ENCODE data around the gene ZNRD2.

The ZNRD2 gene

DNA sequence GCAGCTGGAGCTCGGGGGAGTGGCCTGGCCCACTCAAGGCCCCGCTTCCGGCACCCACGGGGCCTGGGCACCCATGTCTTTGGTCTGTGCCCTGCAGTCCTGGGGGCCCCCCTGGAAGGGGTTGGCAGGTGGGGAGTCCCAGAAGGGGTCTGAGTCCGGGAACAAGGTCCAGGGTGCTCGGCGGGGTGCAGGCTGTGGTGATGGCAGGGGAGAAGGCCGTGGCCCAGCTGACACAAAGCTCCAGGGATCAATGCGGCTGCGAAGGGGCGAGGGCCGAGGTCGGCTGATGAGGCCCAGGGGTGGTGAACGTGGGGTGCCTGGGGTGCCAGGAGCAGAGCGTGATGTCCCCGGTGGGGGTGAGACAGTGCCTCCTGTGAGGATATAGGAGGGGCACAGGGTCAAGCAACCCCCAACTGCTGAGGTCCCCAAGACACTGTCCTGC, 28.0 kb downstream of the ZNRD2 start:
- TF ChIP-seq RAD21 (IDR thresholded peaks at IDR 0.05; ENCODE audit: low read depth) (no peak), EP300 (IDR thresholded peaks at IDR 0.05; ENCODE audit: borderline replicate concordance) (no peak), REST (IDR thresholded peaks at IDR 0.05; ENCODE audit: low read depth) (no peak), TCF12 (IDR thresholded peaks at IDR 0.05; ENCODE audit: low read depth) (no peak), EGR1 (IDR thresholded peaks at IDR 0.05) (no peak), MAX (IDR thresholded peaks at IDR 0.05) (no peak), FOXM1 (IDR thresholded peaks at IDR 0.05; ENCODE audit: borderline replicate concordance, low read depth) (no peak), ZBTB7A (IDR thresholded peaks at IDR 0.05; ENCODE audit: low read depth) (no peak), CREB1 (IDR thresholded peaks at IDR 0.05; ENCODE audit: low read depth) (no peak), CEBPB (IDR thresholded peaks at IDR 0.05) (no peak)
- TF ChIP-seq, protein P1, sequence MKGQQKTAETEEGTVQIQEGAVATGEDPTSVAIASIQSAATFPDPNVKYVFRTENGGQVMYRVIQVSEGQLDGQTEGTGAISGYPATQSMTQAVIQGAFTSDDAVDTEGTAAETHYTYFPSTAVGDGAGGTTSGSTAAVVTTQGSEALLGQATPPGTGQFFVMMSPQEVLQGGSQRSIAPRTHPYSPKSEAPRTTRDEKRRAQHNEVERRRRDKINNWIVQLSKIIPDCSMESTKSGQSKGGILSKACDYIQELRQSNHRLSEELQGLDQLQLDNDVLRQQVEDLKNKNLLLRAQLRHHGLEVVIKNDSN (IDR thresholded peaks at IDR 0.05), result no peak

GRCh38 chr11:65599216-65599954, 29.1 kb downstream of the ZNRD2 start:
- no peak for TF ChIP-seq CEBPB (IDR thresholded peaks at IDR 0.05)
- TF ChIP-seq EP300 (IDR thresholded peaks at IDR 0.05; ENCODE audit: borderline replicate concordance), result no peak
- TF ChIP-seq, protein P1 (IDR thresholded peaks at IDR 0.05), result no peak
- no peak for TF ChIP-seq NFIC (IDR thresholded peaks at IDR 0.05)
- TF ChIP-seq MAX (IDR thresholded peaks at IDR 0.05), result no peak
- no peak for TF ChIP-seq REST (IDR thresholded peaks at IDR 0.05; ENCODE audit: low read depth)
- no peak for TF ChIP-seq ZBTB7A (IDR thresholded peaks at IDR 0.05; ENCODE audit: low read depth)
- no peak for TF ChIP-seq EGR1 (IDR thresholded peaks at IDR 0.05)
- TF ChIP-seq RAD21 (IDR thresholded peaks at IDR 0.05; ENCODE audit: low read depth), result no peak
- no peak for TF ChIP-seq YY1 (IDR thresholded peaks at IDR 0.05; ENCODE audit: low read depth)
- no peak for TF ChIP-seq TEAD4 (IDR thresholded peaks at IDR 0.05)
- no peak for TF ChIP-seq TAF1 (IDR thresholded peaks at IDR 0.05; ENCODE audit: low read depth)
- no peak for TF ChIP-seq CREB1 (IDR thresholded peaks at IDR 0.05; ENCODE audit: low read depth)
- no peak for TF ChIP-seq TCF12 (IDR thresholded peaks at IDR 0.05; ENCODE audit: low read depth)
- TF ChIP-seq FOXM1 (IDR thresholded peaks at IDR 0.05; ENCODE audit: borderline replicate concordance, low read depth), result no peak

DNA sequence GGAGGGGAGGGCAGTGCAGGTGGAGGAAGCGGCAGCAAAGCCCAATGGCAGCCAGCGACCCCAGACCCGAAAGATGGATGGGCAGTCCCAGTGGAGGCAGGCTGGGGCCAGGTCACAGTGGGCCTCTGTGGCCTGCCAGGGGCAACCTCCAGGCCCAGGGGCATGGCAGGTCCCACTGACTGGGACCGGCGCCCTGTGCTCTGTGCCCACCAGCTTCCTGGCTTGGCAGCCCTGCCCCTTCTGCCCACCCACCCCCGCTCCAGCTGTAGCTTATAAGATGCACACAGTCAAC, 29.6 kb downstream of the ZNRD2 start:
- TF ChIP-seq, protein P1 (IDR thresholded peaks at IDR 0.05), result no peak
- TF ChIP-seq EP300 (IDR thresholded peaks at IDR 0.05; ENCODE audit: borderline replicate concordance), result no peak
- no peak for TF ChIP-seq RAD21 (IDR thresholded peaks at IDR 0.05; ENCODE audit: low read depth)
- no peak for TF ChIP-seq ZBTB7A (IDR thresholded peaks at IDR 0.05; ENCODE audit: low read depth)
- TF ChIP-seq CREB1 (IDR thresholded peaks at IDR 0.05; ENCODE audit: low read depth), result no peak
- TF ChIP-seq YY1 (IDR thresholded peaks at IDR 0.05; ENCODE audit: low read depth), result no peak
- no peak for TF ChIP-seq TAF1 (IDR thresholded peaks at IDR 0.05; ENCODE audit: low read depth)
- TF ChIP-seq FOXM1 (IDR thresholded peaks at IDR 0.05; ENCODE audit: borderline replicate concordance, low read depth), result no peak
- TF ChIP-seq TCF12 (IDR thresholded peaks at IDR 0.05; ENCODE audit: low read depth), result no peak
- TF ChIP-seq CEBPB (IDR thresholded peaks at IDR 0.05), result no peak

DNA sequence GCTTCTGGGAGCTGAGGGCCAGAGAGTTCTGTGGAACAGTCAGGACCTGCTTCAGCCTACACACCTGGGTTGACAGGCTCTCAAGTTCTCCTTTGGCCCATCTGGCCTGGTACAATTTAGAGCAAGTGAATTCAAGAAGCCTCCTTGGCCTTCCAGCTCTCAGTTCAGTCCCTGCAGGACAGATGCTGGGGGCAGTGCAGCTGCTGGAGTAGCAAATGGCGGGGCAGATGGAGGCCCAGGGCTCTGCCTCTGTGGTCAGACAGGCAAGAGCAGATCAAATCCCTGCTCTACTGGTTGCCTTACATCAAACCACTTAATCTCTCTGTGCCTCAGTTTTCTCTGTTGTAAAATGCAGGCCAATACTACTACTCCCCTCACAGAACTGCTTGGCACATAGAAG, 34.0 kb downstream of the ZNRD2 start:
- TF ChIP-seq MAX (IDR thresholded peaks at IDR 0.05) (no peak), YY1 (IDR thresholded peaks at IDR 0.05; ENCODE audit: low read depth) (no peak), EP300 (IDR thresholded peaks at IDR 0.05; ENCODE audit: borderline replicate concordance) (no peak), CEBPB (IDR thresholded peaks at IDR 0.05) (no peak), ZBTB7A (IDR thresholded peaks at IDR 0.05; ENCODE audit: low read depth) (no peak), TCF12 (IDR thresholded peaks at IDR 0.05; ENCODE audit: low read depth) (no peak), EGR1 (IDR thresholded peaks at IDR 0.05) (no peak), CREB1 (IDR thresholded peaks at IDR 0.05; ENCODE audit: low read depth) (no peak), TEAD4 (IDR thresholded peaks at IDR 0.05) (no peak), NFIC (IDR thresholded peaks at IDR 0.05) (no peak)
